HCT116 (cell line): Measurements from ENCODE around the gene TWF2. TPM values are rescaled to one million over a fixed set of nuclear protein-coding genes. Genes with fewer than 3 reads are reported as not detected.
A peak's percentile ranks its signal among the peaks of the same experiment; 100 is the strongest.

Source experiments
- ATAC-seq: fragments of 200-7000 bp; cut with Tn5 transposase; 2 replicates; pipeline ENCODE4 v1.9.1; 2020; ENCODE audit warnings: mild to moderate bottlenecking, moderate library complexity
- BruUV-seq: library from RNA; stranded (reverse); fragments of 400-500 nt; replicated peaks from 2 replicates; lab custom pipeline; 2021; lab: Mats Ljungman, UMichigan
- CTCF ChIA-PET: fragments of 300-600 bp; sonication (Branson Sonifier 250); formaldehyde crosslinking; loops from one replicate; lab custom pipeline; 2021; ENCODE audit warnings: antibody characterized with exemption; lab: Charles Lee
- POLR2A ChIA-PET: fragments of 300-600, 350-600 bp; sonication (Branson Sonifier 250); formaldehyde crosslinking; loops from one replicate; lab custom pipeline; 2021; ENCODE audit warnings: antibody characterized with exemption; lab: Charles Lee
- RAD21 ChIA-PET, 2 experiments: fragments of 300-600 bp; sonication (Branson Sonifier 250); formaldehyde crosslinking; loops; one replicate each; lab custom pipeline; 2023; ENCODE audit warnings: low total read pairs in 2 of 2; ENCODE audit not compliant: uncharacterized antibody in 2 of 2, unreplicated experiment in 2 of 2, low non-redundant PET in 1 of 2; lab: Charles Lee
- DNase-seq: peaks from one replicate; pipeline ENCODE4 v3.0.0-alpha.2; 2010; ENCODE audit warnings: low read depth, low spot score
- H2AFZ ChIP-seq: fragments of 200-600 bp; shearing (Covaris generic), sonication (generic); 2 replicates; pipeline ENCODE4 v1.6.1; 2017; ENCODE audit warnings: low read depth, mixed run types, mixed read lengths, antibody characterized with exemption, low read length; ENCODE audit not compliant: poor library complexity, severe bottlenecking
- H3K27ac ChIP-seq: 2 replicates; pipeline ENCODE4 v1.5.1; 2012; ENCODE audit warnings: low read depth, low read length
- H3K27me3 ChIP-seq: fragments of 200-600 bp; sonication (generic); 2 replicates; pipeline ENCODE4 v1.6.1; 2016; ENCODE audit warnings: mixed run types, low read length, mixed read lengths; ENCODE audit not compliant: insufficient read depth
- H3K36me3 ChIP-seq, 2 experiments: fragments of 200-500 bp in 1 of 2; fragments of 200-600 bp in 1 of 2; sonication (Bioruptor generic) in 1 of 2; sonication (generic) in 1 of 2; 2 replicates each; pipeline versions ENCODE4 v1.5.1 to v1.6.1; 2014 to 2016; ENCODE audit warnings: low read length in 2 of 2, inconsistent platforms in 1 of 2, mixed read lengths in 1 of 2, mixed run types in 1 of 2; ENCODE audit not compliant: insufficient read depth in 2 of 2, control insufficient read depth in 1 of 2
- H3K4me1 ChIP-seq, 2 experiments: fragments of 200-600 bp in 1 of 2; sonication (generic) in 1 of 2; 2 replicates each; pipeline versions ENCODE4 v1.5.1 to v1.6.1; 2012 to 2017; ENCODE audit warnings: low read length in 2 of 2, inconsistent platforms in 1 of 2, mild to moderate bottlenecking in 1 of 2, mixed read lengths in 1 of 2, mixed run types in 1 of 2, moderate library complexity in 1 of 2; ENCODE audit not compliant: insufficient read depth in 2 of 2, control insufficient read depth in 1 of 2
- H3K4me2 ChIP-seq: fragments of 200-600 bp; sonication (generic); 2 replicates; pipeline ENCODE4 v1.6.1; 2017; ENCODE audit warnings: mixed run types, low read length, mixed read lengths
- H3K4me3 ChIP-seq, 2 experiments: fragments of 200-600 bp in 1 of 2; sonication (generic) in 1 of 2; replicated peaks in 1 of 2; 2 replicates each; pipeline ENCODE4 v1.5.1; 2011 to 2016; ENCODE audit warnings: low read length in 2 of 2, control low read depth in 1 of 2, low read depth in 1 of 2, mild to moderate bottlenecking in 1 of 2, mixed read lengths in 1 of 2, mixed run types in 1 of 2
- H3K79me2 ChIP-seq: fragments of 200-600 bp; sonication (generic); 2 replicates; pipeline ENCODE4 v1.6.1; 2017; ENCODE audit warnings: mild to moderate bottlenecking, mixed run types, low read length, moderate library complexity, mixed read lengths; ENCODE audit not compliant: insufficient read depth
- H3K9ac ChIP-seq: fragments of 200-600 bp; sonication (generic); 2 replicates; pipeline ENCODE4 v1.6.1; 2016; ENCODE audit warnings: low read length, mixed read lengths
- H3K9me2 ChIP-seq: fragments of 200-600 bp; sonication (generic), shearing (Covaris generic); 2 replicates; pipeline ENCODE4 v1.6.1; 2017; ENCODE audit warnings: mixed run types, mild to moderate bottlenecking, moderate library complexity; ENCODE audit not compliant: insufficient read depth
- H3K9me3 ChIP-seq, 2 experiments: fragments of 200-500 bp in 1 of 2; fragments of 200-600 bp in 1 of 2; sonication (Bioruptor generic) in 1 of 2; sonication (generic) in 1 of 2; 2 replicates each; pipeline ENCODE4 v1.6.1; 2014 to 2017; ENCODE audit warnings: low read length in 2 of 2, mixed read lengths in 2 of 2, inconsistent platforms in 1 of 2, low read depth in 1 of 2, mild to moderate bottlenecking in 1 of 2, mixed run types in 1 of 2, moderate library complexity in 1 of 2; ENCODE audit not compliant: control insufficient read depth in 1 of 2, insufficient read depth in 1 of 2
- H4K20me1 ChIP-seq: fragments of 200-600 bp; sonication (generic), shearing (Covaris generic); 2 replicates; pipeline ENCODE4 v1.6.1; 2017; ENCODE audit warnings: mixed run types, mild to moderate bottlenecking, moderate library complexity; ENCODE audit not compliant: insufficient read depth
- CBX3 ChIP-seq: IDR thresholded peaks from 2 replicates; pipeline ENCODE4 v1.6.1; 2012; ENCODE audit warnings: low read depth
- EZH2phosphoT487 ChIP-seq: fragments of 200-600 bp; IDR thresholded peaks from 2 replicates; pipeline ENCODE4 v1.6.1; 2018; ENCODE audit warnings: antibody characterized with exemption, borderline replicate concordance
- SP1 ChIP-seq: IDR thresholded peaks from 2 replicates; pipeline ENCODE4 v1.6.1; 2012; ENCODE audit warnings: low read depth
- YY1 ChIP-seq: IDR thresholded peaks from 2 replicates; pipeline ENCODE4 v1.6.1; 2011; ENCODE audit warnings: low read length, low read depth, moderate library complexity, mild to moderate bottlenecking; ENCODE audit not compliant: insufficient replicate concordance; ENCODE audit errors: extremely low read depth
- intact Hi-C: fragments of 100-400 bp; cut with micrococcal nuclease; formaldehyde crosslinking; loops from 2 replicates; pipeline ENCODE4 v1.10.0; 2022
- total RNA-seq: library from RNA; stranded (reverse); gene quantifications from one replicate; pipeline ENCODE4 v1.2.1, GENCODE V29; 2021; ENCODE audit not compliant: unreplicated experiment
- TF ChIP-seq, protein P1 (sequence below), 3 experiments: fragments of 200-600 bp in 1 of 3; sonication (generic) in 1 of 3; IDR thresholded peaks in 2 of 3; conservative IDR thresholded peaks in 1 of 3; 2 replicates each; pipeline ENCODE4 v1.5.1; 2012 to 2017; ENCODE audit warnings: low read depth in 2 of 3, low read length in 2 of 3, antibody characterized with exemption in 1 of 3, borderline replicate concordance in 1 of 3, control low read depth in 1 of 3, mild to moderate bottlenecking in 1 of 3, mixed read lengths in 1 of 3, mixed run types in 1 of 3, moderate library complexity in 1 of 3; ENCODE audit not compliant: insufficient read depth in 1 of 3
- TF ChIP-seq, protein P2 (sequence below): IDR thresholded peaks from 2 replicates; pipeline ENCODE4 v1.6.1; 2012; ENCODE audit warnings: low read depth

TWF2 gene
- total RNA-seq, 1 experiment from 2014 or later, result 100 TPM

DNA sequence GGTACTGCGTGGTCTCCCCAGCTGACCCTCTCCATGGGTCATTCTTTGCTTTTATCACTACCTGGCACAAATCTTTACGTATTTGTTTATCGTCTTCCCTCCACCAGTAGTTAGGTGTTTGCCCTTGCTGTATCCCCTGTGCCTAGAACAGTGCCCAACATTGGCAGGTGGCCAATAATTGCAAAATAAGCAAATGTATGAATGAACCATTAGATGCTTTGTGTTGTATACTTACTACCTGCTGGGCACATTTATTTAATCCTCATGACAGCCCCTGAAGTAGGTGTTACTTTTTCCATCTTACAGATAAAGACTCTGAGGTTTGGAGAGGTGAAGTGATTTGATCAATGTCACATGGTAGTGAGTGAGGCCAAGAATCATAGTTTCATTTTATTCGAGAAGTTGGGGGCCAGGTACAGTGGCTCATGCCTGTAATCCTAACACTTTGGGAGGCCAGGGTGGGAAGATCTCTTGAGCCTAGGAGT, 2.0 kb upstream of the TWF2 start:
- no peaks in the 10 kb centered on the region for H3K27me3 ChIP-seq
- no peaks in the 10 kb centered on the region for H3K36me3 ChIP-seq
- H3K4me3 ChIP-seq, result no peak overlapping the region; a peak in 1 of 4 replicates
- intact Hi-C loops, result no loop called here
- TF ChIP-seq EZH2phosphoT487, result no peak
- TF ChIP-seq SP1, result no peak
- TF ChIP-seq, protein P1, sequence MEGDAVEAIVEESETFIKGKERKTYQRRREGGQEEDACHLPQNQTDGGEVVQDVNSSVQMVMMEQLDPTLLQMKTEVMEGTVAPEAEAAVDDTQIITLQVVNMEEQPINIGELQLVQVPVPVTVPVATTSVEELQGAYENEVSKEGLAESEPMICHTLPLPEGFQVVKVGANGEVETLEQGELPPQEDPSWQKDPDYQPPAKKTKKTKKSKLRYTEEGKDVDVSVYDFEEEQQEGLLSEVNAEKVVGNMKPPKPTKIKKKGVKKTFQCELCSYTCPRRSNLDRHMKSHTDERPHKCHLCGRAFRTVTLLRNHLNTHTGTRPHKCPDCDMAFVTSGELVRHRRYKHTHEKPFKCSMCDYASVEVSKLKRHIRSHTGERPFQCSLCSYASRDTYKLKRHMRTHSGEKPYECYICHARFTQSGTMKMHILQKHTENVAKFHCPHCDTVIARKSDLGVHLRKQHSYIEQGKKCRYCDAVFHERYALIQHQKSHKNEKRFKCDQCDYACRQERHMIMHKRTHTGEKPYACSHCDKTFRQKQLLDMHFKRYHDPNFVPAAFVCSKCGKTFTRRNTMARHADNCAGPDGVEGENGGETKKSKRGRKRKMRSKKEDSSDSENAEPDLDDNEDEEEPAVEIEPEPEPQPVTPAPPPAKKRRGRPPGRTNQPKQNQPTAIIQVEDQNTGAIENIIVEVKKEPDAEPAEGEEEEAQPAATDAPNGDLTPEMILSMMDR (IDR thresholded peaks at IDR 0.05 in 2 of 3, conservative IDR thresholded peaks at IDR 0.05 in 1 of 3; ENCODE audit: borderline replicate concordance in 1 of 3, insufficient read depth in 1 of 3, low read depth in 2 of 3, low read length in 2 of 3), result no peak
- TF ChIP-seq, protein P2, sequence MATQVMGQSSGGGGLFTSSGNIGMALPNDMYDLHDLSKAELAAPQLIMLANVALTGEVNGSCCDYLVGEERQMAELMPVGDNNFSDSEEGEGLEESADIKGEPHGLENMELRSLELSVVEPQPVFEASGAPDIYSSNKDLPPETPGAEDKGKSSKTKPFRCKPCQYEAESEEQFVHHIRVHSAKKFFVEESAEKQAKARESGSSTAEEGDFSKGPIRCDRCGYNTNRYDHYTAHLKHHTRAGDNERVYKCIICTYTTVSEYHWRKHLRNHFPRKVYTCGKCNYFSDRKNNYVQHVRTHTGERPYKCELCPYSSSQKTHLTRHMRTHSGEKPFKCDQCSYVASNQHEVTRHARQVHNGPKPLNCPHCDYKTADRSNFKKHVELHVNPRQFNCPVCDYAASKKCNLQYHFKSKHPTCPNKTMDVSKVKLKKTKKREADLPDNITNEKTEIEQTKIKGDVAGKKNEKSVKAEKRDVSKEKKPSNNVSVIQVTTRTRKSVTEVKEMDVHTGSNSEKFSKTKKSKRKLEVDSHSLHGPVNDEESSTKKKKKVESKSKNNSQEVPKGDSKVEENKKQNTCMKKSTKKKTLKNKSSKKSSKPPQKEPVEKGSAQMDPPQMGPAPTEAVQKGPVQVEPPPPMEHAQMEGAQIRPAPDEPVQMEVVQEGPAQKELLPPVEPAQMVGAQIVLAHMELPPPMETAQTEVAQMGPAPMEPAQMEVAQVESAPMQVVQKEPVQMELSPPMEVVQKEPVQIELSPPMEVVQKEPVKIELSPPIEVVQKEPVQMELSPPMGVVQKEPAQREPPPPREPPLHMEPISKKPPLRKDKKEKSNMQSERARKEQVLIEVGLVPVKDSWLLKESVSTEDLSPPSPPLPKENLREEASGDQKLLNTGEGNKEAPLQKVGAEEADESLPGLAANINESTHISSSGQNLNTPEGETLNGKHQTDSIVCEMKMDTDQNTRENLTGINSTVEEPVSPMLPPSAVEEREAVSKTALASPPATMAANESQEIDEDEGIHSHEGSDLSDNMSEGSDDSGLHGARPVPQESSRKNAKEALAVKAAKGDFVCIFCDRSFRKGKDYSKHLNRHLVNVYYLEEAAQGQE, result no peak
- no peak for TF ChIP-seq CBX3
- TF ChIP-seq YY1, result no peak
- H3K4me1 ChIP-seq, result peaks cover 49 to 66% of the 10 kb centered on the region in 2 experiments
- no peaks in the 10 kb centered on the region for H3K9me2 ChIP-seq
- DNase-seq (no peak), ATAC-seq (no peak)
- no peak overlapping the region for H2AFZ ChIP-seq
- no peaks in the 10 kb centered on the region for H4K20me1 ChIP-seq
- BruUV-seq, result no TSS peak
- H3K79me2 ChIP-seq, result peaks cover 25% of the 10 kb centered on the region
- peak overlapping the region; percentile 84 for H3K4me2 ChIP-seq
- peak overlapping the region; percentile 87; the same call in 1 of the 2 replicates for H3K9ac ChIP-seq
- ChIA-PET CTCF (interaction anchor here (0.9 to 1.8 kb wide), 8 partner anchors 9 to 268 kb away, joined by 3 to 8 read pairs (median 4); partner anchors contain the start of genes ABHD14B and WDR82), RAD21 (no interaction called here), POLR2A (interaction anchor here (1.0 to 3.9 kb wide), 8 partner anchors 8 to 148 kb away, joined by 3 to 18 read pairs (median 4); partner anchors contain the start of genes POC1A and WDR82)
- peaks cover 0 to 4% of the 10 kb centered on the region in 2 experiments; a peak in 1 of 4 replicates for H3K9me3 ChIP-seq
- H3K27ac ChIP-seq, result peak overlapping the region; percentile 98
